ENCODE measurements around the gene MICALL2. TPM values are rescaled to one million over a fixed set of nuclear protein-coding genes. Genes with fewer than 3 reads are reported as not detected.

MICALL2 gene
- total RNA-seq, 1 donor from 2014 or later, result 1.8 TPM

DNA sequence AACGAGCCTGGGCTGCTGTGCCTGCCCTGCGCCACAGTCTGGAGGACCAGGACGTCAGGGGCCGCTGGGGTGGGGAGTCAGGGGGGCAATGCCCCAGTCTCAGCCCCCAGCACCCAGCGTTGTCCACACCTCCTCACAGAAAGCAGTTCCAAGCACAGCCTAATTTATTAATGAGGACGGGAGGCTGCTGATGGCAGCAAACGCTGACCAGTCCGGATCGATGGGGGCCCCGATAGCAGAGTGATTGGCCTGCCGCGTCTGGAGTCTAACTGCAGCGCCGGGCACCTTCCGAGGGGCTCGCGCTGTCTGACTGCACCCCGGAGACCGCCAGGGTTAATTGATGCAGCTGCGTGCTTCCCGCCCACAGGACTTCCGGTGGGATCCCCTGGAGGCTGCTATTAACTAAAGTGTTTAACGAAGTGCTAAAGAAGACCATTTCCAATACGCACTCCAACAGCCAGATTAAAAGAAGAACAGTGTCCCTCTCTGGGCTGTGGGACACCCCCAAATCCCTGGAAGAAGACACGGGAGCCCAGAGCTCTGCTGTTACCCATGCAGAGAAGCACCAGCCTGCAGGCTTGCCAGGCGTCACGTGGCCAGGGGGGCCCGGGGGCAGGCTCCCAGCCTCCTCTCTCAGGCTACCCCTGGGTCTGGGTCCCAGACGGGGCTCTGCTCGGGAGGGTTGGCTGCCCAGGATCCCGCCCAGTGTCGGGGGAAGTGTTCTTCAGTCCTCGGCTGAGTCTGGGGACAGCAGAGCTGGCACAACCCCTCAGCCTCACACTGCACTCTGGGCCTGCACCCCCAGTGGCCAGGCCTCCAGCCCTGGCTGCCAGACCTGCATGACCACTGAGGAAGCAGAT is 63.8 kb downstream of the MICALL2 start:
- Mint-ChIP-seq H3K27ac (no peak overlapping the region), H3K27me3 (peaks cover 2% of the 10 kb centered on the region), H3K4me1 (no peaks in the 10 kb centered on the region), H3K36me3 (ENCODE audit: low read depth) (no peaks in the 10 kb centered on the region), H3K9me3 (peaks cover 6% of the 10 kb centered on the region), H3K4me3 (no peak overlapping the region)
- DNase-seq, result no peak
- intact Hi-C loops (cut with micrococcal nuclease), result no loop called here

DNA sequence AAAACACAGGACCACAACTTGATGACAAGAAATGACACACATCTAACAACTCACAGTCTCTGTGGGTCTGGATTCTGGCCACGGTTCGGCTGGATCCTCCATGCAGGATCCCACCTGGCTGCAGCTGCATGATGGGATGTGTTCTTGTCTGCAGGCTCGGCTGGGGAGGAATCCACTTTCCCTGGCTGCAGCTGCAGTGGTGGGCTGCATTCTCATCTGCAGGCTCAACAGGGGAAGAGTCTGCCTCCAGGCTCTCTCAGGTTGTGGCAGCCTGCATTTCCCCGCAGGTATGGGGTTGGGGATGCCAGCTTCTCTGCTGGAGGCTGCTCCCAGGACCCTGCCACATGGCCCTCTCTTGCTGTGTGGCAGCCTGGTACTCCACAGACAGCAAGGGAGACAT is 64.9 kb downstream of the MICALL2 start:
- Mint-ChIP-seq H3K4me3 (no peak overlapping the region), H3K27ac (no peak overlapping the region), H3K27me3 (peaks cover 2% of the 10 kb centered on the region), H3K4me1 (no peaks in the 10 kb centered on the region), H3K36me3 (ENCODE audit: low read depth) (no peaks in the 10 kb centered on the region), H3K9me3 (peaks cover 6% of the 10 kb centered on the region)
- DNase-seq, result no peak
- intact Hi-C loops (cut with micrococcal nuclease), result no loop called here

DNA sequence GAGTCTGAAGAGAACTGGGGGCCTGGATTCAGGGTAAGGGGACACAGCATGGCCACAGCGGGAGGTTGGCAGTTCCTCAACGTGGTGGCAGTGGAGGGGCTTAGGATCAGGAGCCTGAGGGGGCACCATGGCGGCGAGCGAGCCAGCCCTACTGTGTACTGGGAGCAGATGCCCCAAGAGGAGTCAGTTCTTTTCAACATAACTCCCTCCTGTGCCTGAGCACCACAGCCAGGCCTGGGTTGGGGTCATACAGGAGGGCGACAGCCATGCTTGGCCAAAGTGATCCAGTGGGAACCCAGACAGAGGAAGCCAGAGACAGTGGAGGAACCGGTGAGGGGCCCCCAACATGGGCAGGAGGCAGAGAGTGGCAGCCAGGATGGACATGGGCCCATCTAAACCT is 65.8 kb downstream of the MICALL2 start:
- Mint-ChIP-seq H3K27ac (no peak overlapping the region), H3K27me3 (peaks cover 2% of the 10 kb centered on the region), H3K36me3 (ENCODE audit: low read depth) (no peaks in the 10 kb centered on the region), H3K9me3 (peaks cover 6% of the 10 kb centered on the region), H3K4me3 (no peak overlapping the region), H3K4me1 (no peaks in the 10 kb centered on the region)
- intact Hi-C loops (cut with micrococcal nuclease), result no loop called here
- DNase-seq, result no peak

DNA sequence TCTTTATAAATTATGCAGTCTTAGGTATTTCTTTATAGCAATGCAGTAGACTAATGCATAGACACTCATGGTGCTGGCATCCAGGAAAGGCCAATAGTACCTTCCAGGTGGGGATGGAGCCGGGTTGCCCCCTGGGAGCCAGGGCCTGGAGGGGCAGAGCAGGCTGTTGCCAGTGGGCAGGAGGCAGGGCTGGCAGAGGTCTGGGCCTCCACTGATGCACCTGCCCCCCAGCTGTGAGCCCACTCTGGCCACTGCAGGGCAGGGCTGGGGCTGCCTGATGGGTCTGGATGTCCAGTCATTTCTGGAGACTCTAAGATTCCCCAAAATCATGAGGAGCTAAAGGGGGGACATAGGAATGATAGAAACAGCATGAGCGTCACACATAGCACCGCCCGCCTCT is 66.7 kb downstream of the MICALL2 start:
- no peak overlapping the region for H3K27ac Mint-ChIP-seq
- intact Hi-C loops (cut with micrococcal nuclease), result no loop called here
- H3K36me3 Mint-ChIP-seq (ENCODE audit: low read depth), result no peaks in the 10 kb centered on the region
- H3K9me3 Mint-ChIP-seq, result peaks cover 6% of the 10 kb centered on the region
- H3K4me1 Mint-ChIP-seq, result no peaks in the 10 kb centered on the region
- H3K4me3 Mint-ChIP-seq, result no peak overlapping the region
- H3K27me3 Mint-ChIP-seq, result no peaks in the 10 kb centered on the region
- DNase-seq, result no peak

DNA sequence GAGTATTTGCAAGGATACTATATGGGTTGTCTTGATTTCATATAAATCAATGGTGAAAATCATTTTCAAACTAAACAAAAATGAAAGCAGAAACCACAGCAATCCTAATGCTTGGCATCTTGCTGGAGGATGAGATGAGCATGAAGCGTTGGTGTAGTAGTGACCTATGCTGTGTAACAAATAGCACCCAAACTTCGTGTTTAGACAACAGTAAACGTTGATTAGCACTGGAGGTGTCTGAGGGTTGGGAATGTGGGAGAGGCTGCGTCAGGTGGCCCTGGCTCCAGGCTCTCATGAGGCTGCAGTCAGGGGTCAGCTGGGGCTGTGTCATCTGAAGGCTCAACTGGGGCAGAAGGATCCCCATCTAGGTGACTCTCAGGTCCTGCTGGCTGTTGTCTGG is 67.8 kb downstream of the MICALL2 start:
- no peaks in the 10 kb centered on the region for H3K36me3 Mint-ChIP-seq (ENCODE audit: low read depth)
- peaks cover 6% of the 10 kb centered on the region for H3K9me3 Mint-ChIP-seq
- H3K4me3 Mint-ChIP-seq, result no peak overlapping the region
- H3K4me1 Mint-ChIP-seq, result no peaks in the 10 kb centered on the region
- DNase-seq, result no peak
- intact Hi-C loops (cut with micrococcal nuclease), result no loop called here
- no peak overlapping the region for H3K27ac Mint-ChIP-seq
- H3K27me3 Mint-ChIP-seq, result no peaks in the 10 kb centered on the region

DNA sequence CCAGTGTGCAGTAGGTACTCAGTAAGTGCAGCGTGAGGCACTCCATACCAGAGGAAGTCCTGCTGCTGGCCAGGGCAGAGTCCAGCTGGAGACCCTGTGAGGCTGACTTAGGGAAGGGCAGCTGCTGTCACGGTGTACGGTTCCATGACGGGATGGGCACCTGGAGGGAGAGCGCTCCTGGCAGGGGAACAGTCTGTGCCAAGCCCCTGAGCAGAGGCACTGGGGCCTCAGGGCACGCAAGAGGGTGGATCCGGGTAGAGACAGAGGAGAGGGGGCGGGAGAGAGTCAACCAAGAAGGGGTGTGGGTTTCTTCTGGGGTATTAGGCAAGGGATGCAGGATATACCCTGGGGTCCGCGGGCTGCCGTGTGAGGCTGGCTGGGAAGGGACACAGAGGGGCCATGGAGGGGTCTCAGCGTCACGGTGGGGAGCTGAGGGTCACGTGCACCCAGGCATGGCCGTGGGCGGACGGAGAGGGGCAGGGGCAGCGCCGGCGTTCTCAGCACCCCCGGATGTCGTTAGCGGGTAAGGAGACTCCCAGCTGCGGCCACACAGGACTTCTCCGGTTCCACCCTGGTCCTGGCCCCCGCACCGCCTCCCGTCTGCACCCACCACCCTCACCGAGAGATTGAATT is 70.5 kb downstream of the MICALL2 start:
- DNase-seq, result no peak
- Mint-ChIP-seq H3K27me3 (peaks cover 2% of the 10 kb centered on the region), H3K27ac (no peak overlapping the region), H3K9me3 (peaks cover 6% of the 10 kb centered on the region), H3K4me3 (no peak overlapping the region), H3K36me3 (ENCODE audit: low read depth) (no peaks in the 10 kb centered on the region), H3K4me1 (no peaks in the 10 kb centered on the region)
- intact Hi-C loops (cut with micrococcal nuclease), result no loop called here

DNA sequence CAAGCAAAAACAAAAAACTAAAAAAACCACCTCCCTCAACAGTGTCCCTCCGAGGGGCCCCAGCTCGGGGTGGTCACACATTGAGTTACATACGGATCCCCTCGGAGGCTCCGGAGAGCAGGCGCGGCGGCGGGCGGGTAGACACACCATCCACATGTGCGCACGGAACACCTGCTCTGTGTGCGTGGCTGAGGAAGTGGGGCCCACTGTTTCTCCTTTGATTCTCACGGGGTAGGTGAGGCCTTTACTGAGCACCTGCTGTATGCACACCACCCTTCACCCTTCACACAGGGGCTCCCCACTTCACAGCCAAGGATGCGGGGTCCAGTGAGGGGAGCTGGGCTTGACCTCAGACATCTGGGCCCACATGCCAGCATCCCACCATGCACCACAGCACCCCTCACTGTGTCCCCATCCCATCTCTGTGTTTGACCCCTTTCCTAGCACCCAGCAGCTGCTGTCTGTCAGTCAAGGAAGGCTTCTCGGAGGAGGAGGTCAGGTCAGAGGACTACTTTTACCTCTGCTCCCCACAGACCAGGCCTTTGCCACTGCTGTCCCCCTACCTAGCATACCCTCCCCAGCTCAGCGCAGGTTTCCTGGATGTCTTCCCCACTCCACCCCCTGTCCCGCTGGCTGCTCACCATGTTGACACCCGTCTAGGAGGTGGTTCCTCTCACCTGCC is 71.1 kb downstream of the MICALL2 start:
- Mint-ChIP-seq H3K4me1 (no peaks in the 10 kb centered on the region), H3K4me3 (no peak overlapping the region), H3K27ac (no peak overlapping the region), H3K27me3 (peaks cover 2% of the 10 kb centered on the region), H3K36me3 (ENCODE audit: low read depth) (no peaks in the 10 kb centered on the region), H3K9me3 (peaks cover 6% of the 10 kb centered on the region)
- DNase-seq, result no peak
- intact Hi-C loops (cut with micrococcal nuclease), result no loop called here

DNA sequence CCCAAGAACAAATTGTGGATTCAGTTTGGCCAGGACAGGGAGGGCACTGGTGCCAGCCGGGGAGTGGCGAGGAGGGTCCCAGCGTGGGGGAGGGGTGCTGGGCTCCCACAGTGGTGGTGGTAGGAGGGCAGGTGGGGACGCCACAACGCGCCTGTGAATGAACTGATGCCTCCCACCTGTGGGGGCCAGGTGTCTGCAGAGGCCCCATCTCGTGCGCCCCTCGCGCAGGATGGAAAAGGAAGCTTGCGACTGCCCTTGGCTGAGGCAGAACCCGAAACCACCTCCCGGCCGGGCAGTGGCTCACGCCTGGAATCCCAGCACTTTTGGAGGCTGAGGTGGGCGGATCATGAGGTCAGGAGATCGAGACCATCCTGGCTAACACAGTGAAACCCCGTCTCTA is 72.0 kb downstream of the MICALL2 start:
- intact Hi-C loops (cut with micrococcal nuclease), result no loop called here
- no peaks in the 10 kb centered on the region for H3K4me1 Mint-ChIP-seq
- H3K36me3 Mint-ChIP-seq (ENCODE audit: low read depth), result no peaks in the 10 kb centered on the region
- no peak overlapping the region for H3K4me3 Mint-ChIP-seq
- no peak overlapping the region for H3K27ac Mint-ChIP-seq
- H3K9me3 Mint-ChIP-seq, result peaks cover 4% of the 10 kb centered on the region
- DNase-seq, result no peak
- peaks cover 2% of the 10 kb centered on the region for H3K27me3 Mint-ChIP-seq

DNA sequence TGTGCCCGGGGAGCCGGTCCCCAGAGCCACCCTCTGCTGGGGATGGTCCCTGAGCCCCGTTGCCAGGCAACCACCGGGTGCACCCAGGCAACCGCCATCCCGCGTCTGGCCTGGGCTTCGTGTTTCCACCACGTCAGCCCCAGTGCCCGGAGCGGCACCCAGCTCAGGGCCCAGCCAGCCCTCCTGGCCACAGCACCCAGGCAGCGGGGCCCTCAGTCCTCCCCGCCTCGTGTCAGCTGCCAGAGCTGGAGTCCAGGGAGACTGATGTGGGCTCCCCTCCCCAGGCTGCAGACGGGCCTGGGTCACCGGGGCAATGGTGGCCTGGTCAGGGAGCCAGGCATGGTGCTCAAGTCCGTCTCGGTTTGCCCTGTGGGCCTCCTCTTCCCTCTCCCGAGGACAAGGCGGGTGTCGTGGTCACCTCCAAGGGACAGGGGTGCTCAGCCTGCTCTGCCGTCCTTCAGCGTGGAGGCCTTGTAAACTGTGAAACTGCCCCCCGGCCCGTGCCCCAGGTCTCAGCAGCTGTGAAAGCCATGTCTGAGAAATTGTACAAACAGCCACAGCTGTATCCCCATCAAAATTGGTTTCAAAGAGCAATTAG is 72.5 kb downstream of the MICALL2 start:
- Mint-ChIP-seq H3K4me3 (no peak overlapping the region), H3K4me1 (no peaks in the 10 kb centered on the region), H3K9me3 (no peaks in the 10 kb centered on the region), H3K27ac (no peak overlapping the region), H3K27me3 (peaks cover 2% of the 10 kb centered on the region), H3K36me3 (ENCODE audit: low read depth) (no peaks in the 10 kb centered on the region)
- intact Hi-C loops (cut with micrococcal nuclease), result no loop called here
- no peak for DNase-seq

DNA sequence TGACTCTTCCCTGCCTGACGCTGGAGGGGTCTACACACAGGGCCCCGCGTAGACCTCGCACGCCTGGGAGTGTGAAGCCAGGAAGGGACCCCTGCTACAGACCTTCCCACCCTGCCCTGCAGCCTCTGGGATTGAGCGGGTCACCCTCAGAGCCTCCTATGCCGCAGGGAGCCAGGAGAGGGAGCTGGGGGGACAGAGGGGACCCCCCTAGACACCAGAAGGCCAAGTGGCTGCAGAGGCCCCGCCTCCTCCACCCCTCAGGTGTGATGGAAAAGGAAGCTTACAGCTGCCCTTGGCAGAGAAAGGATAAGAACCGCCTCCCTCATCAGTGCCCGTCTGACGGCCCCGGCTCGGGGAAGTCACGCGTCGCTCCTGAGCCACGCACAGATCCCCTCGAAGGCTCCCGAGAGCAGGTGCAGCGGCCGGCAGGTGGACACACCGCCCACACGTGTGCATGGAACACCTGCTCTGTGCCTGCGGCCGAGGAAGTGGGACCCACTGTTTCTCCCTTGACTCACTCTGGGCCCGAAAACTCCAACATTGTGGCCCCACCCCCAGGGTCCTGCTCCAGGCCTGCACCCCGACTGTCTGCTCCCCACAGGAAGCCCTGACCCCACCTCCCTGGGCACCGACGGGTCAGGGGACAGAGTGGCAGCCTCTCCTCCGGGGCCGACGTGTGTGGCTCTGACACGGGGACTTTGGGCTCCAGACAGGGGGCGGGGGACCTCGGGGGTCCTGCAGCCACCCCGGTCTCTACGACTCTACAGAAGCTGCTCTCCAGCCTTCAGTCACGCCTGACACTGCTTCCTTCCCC is 73.3 kb downstream of the MICALL2 start:
- Mint-ChIP-seq H3K27ac (no peak overlapping the region), H3K4me1 (no peaks in the 10 kb centered on the region), H3K4me3 (no peak overlapping the region), H3K36me3 (ENCODE audit: low read depth) (no peaks in the 10 kb centered on the region), H3K27me3 (peaks cover 2% of the 10 kb centered on the region), H3K9me3 (no peaks in the 10 kb centered on the region)
- intact Hi-C loops (cut with micrococcal nuclease), result no loop called here
- DNase-seq, result no peak

DNA sequence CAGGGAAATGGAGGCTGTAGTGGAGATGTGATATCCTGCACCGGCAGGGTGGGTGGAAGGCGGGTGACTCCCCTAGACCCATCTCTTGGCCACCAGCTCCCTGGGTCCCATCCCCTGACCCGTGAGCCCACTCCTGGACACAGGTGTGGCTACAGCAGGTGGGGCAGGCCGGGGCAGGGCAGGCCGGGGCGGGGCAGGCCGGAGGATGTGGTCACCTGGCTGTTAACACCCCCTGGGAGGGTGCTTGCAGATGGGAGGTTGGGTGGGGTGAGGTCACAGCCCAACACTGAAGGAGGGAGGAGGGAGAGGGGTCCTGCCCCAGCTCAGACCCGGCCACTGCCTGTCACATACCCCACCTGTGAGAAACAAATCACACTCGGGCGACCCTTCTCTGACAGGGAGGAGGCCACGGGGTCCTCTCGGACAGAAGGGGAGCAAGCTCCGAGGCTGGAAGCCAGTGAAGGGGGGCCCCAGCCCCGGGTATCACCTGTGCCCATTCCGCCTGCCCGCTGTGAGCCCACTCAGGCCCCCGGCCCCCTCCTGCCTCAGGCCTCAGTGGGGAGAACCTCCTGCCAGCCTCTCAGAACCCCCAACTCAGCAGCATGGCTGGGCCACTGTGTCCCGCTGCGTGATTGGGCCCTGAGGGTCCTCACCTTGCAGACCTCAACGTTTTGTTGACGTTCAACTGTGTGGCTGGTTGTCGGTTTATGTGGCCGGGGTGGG is 74.0 kb downstream of the MICALL2 start:
- intact Hi-C loops (cut with micrococcal nuclease), result no loop called here
- H3K4me3 Mint-ChIP-seq, result no peak overlapping the region

More for the DNA sequence above, 74.0 kb downstream of the MICALL2 start:
- H3K36me3 Mint-ChIP-seq (ENCODE audit: low read depth), result no peaks in the 10 kb centered on the region
- no peak for DNase-seq
- H3K27ac Mint-ChIP-seq, result no peak overlapping the region
- H3K9me3 Mint-ChIP-seq, result no peaks in the 10 kb centered on the region
- no peaks in the 10 kb centered on the region for H3K4me1 Mint-ChIP-seq
- H3K27me3 Mint-ChIP-seq, result peaks cover 2% of the 10 kb centered on the region
